VCaP (cell line): ENCODE data around the gene DNAH3.
"Not testable (repeated sequence)": the region's sequence is repeated elsewhere in the genome, so short reads cannot be mapped to it uniquely, and the experiment has no call there.

Source experiments
- H3K27ac ChIP-seq: fragments of 450-650 bp; 2 replicates; pipeline ENCODE4 v1.5.1; 2017
- TF ChIP-seq, protein P1 (sequence below): fragments of 450-650 bp; conservative IDR thresholded peaks from 2 replicates; pipeline ENCODE4 v1.5.1; 2017; ENCODE audit warnings: mild to moderate bottlenecking, moderate library complexity

The DNAH3 gene

DNA sequence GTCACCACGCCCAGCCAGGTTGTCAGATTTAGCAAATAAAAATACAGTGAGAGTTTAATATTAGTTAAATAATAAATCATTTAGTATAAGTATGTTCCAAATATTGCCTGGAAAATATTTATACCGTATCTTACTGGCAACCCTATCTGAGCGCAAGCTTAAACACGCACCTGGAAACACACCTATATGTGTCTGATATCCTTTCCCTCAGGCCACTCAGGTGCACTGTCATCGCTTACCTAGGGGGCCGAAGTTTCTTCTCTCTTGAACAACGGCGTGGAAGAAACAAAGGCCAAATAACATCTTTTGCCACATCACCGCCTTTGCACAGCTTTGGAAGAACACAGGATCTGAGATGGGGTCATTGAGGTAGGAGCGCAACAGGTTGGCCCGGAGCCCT is 196.1 kb downstream of the DNAH3 start:
- TF ChIP-seq, protein P1, sequence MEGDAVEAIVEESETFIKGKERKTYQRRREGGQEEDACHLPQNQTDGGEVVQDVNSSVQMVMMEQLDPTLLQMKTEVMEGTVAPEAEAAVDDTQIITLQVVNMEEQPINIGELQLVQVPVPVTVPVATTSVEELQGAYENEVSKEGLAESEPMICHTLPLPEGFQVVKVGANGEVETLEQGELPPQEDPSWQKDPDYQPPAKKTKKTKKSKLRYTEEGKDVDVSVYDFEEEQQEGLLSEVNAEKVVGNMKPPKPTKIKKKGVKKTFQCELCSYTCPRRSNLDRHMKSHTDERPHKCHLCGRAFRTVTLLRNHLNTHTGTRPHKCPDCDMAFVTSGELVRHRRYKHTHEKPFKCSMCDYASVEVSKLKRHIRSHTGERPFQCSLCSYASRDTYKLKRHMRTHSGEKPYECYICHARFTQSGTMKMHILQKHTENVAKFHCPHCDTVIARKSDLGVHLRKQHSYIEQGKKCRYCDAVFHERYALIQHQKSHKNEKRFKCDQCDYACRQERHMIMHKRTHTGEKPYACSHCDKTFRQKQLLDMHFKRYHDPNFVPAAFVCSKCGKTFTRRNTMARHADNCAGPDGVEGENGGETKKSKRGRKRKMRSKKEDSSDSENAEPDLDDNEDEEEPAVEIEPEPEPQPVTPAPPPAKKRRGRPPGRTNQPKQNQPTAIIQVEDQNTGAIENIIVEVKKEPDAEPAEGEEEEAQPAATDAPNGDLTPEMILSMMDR: no peak
- H3K27ac ChIP-seq: no peak overlapping the region

DNA sequence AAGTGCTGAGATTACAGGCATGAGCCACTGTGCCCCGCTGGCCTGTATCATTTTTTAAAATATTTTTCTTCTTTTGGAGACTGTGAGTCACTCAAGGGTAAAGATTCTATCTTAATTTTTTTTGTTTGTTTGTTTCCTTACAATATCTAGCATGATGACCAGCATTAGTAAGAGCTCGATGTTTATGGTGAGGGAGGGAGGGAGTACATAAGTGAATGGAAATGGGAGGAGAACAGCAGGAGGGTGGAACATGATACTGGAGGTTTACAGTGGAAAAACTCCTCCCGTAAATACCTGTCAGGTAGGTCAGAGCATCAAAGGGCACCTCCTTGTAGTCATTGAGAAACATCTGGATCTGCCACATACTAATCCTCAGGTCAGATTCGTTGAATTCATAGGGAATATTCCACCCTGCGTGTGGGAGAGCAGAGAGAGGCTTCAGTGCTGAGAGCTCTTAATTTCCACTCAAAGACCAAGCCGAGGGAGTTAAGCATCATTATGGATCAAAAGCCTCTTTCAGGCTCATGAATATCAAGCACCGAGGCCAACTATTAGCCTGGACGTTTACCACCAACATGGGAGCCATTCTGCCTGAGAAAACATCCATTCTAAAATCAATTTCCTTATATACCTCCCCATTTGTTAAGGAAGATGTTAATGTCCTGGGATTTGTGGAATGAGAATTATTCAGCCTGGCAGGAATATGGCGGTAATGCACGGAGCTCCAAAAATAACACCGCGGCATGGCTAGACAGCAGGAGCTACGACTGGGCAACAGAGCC is 198.3 kb downstream of the DNAH3 start:
- H3K27ac ChIP-seq: no peak overlapping the region
- TF ChIP-seq, protein P1: no peak

DNA sequence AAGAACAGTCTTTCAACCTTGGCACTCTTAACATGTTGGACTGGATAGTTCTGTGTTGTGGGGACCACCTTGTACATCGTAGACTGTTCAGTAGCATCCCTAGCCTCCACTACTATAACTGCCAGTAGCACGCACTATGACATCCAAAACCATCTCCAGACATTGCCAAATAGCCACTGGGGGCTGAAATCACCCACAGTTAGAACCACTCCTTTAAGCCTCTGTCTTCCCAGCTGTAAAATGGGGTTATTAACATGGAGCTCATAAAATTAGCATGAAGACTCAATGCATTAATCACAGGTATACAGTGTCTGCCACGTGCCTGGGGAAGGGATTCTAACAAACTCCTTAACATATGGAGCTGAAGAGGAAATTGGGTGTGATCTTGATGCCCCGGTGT is 200.4 kb downstream of the DNAH3 start:
- TF ChIP-seq, protein P1: no peak
- no peak overlapping the region for H3K27ac ChIP-seq

DNA sequence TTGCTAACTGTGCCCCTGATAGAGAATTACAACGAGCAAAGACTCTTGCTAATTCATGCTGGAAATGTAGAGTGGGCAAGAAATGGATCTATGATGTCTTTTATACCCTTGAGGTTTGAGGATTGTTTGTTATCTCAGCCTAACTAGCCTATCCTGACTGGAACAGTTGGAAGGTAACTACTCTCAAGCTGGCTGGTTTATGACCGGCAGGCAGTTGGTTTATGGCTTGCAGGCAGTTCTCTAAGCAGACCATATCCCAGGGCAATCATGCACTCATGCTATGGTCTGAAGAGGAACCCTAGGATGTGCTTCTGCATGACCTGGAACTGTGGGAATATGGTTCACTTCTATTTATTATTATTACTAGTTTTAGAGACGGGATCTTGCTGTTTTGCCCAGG is 201.0 kb downstream of the DNAH3 start:
- no peak overlapping the region for H3K27ac ChIP-seq
- TF ChIP-seq, protein P1: no peak

DNA sequence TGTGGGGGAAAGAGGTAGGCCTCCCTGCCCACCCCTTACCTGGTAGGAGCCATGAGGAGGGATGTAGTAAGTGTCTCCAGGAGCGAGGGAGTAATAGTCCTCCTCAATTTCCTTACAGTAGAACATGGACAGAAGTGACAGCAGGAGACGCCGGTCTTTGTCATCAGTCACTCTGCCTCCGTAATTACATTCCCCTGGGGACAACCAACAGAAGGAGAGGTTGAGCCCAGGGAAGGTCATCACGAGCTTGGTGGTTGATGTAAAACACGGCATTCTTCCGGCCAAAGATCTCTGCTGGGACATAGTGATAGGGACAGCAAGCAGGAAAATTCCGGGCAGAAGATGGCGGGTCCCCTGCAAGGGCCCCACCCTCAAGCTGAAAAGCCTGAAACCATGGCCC is 202.2 kb downstream of the DNAH3 start:
- no peak overlapping the region for H3K27ac ChIP-seq
- TF ChIP-seq, protein P1: no peak

DNA sequence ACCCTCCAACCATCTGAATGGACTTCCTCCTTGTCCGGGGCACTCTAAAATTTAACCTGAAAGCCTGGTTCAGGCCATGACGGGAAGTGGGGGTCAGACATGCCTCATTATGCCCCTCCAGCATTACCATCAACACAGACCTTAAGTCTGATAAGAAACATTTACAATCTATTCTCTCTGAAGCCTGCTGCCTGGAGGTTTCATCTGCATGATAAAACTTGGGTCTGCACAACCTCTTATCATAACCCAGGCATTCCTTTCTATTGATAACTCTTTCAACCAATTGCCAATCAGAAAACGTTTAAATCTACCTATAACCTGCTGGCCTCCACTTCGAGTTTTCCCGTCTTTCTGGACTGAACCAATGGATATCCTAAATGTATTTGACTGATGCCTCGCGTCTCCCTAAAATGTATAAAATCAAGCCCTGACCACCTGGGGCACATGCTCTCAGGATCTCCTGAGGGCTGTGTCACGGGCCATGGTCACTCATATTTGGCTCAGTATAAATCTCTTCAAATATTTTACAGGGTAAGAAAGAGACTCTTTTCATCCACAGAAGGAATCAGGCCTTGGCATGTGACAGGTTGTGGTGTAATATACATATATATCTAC is 204.5 kb downstream of the DNAH3 start:
- H3K27ac ChIP-seq: no peak overlapping the region
- TF ChIP-seq, protein P1: no peak

DNA sequence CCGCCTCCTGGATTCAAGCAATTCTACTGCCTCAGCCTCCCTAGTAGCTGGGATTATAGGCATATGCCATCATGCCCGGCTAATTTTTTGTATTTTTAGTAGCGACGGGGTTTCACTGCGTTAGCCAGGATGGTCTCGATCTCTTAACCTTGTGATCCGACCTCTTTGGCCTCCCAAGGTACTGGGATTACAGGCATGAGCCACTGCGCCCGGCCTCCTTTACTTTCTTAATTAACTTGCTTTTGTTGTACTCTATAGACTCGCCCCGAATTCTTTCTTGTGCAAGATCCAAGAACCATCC is 205.1 kb downstream of the DNAH3 start:
- not testable (repeated sequence) for H3K27ac ChIP-seq

DNA sequence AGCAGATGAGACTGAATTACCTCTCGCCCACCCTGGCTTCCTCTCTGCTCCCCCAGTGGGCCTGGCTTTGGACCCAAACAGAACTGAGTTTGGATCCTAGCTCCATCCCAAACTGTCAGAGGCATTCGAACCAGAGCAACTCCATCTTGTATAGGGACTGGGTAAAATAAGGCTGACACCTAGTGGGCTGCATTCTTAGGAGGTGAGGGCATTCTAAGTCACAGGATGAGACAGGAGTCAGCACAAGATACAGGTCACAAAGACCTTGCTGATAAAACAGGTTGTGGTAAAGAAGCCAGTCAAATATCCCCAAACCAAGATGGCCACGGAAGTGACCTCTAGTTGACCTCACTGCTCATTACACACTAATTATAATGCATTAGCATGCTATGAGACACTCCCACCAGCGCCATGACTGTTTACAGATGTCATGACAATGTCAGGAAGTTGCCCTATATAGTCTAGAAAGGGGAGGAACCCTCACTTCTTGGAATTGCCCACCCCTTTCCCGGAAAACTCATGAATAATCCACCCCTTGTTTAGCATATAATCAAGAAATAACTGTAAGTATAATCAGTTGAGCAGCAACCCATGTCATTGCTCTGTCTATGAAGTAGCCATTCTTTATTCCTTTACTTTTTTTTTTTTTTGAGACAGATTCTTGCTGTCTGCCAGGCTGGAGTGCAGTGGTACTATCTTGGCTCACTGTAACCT is 205.6 kb downstream of the DNAH3 start:
- H3K27ac ChIP-seq: no peak overlapping the region
- TF ChIP-seq, protein P1: no peak
